ENCODE data around the gene ARHGEF25.
"Not testable (repeated sequence)": the region's sequence is repeated elsewhere in the genome, so short reads cannot be mapped to it uniquely, and the experiment has no call there.

ARHGEF25 gene

DNA sequence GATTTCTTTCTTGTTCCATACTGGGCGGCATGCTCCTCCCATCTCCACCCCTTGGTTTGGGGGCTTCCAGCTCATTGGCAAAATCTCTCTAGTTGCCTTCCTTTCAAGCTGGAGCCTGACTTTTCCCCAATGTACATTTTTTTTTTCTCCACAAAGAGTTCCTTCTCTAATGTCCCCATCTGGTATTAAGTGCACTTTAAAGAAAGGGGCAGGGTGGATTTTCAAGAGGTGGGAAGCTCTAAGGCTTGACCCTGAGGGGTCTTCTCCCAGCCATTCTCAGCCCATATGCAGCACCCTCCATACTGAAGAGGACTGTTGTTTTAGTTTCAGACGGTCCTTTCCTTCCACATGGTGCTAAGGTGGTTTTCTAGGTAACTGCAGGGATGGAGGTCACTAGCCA, 26.1 kb upstream of the ARHGEF25 start:
- peaks cover 6% of the 10 kb centered on the region for H3K27me3 ChIP-seq (ENCODE audit: control insufficient read depth, insufficient read depth, low read length, poor library complexity, severe bottlenecking)
- no peak overlapping the region for H3K4me3 ChIP-seq (ENCODE audit: insufficient read depth, low read depth, low read length)
- no peaks in the 10 kb centered on the region for H3K4me1 ChIP-seq (ENCODE audit: control insufficient read depth, insufficient read depth, low read length)
- H3K27ac ChIP-seq (ENCODE audit: insufficient read depth, low read depth, low read length, poor library complexity, severe bottlenecking): no peak overlapping the region
- 83 to 94% methylated on average over 2 of the region's 2 CpGs for WGBS, 2 experiments
- H3K9me3 ChIP-seq (ENCODE audit: control insufficient read depth, low read length): no peaks in the 10 kb centered on the region
- peaks cover 4% of the 10 kb centered on the region for H3K36me3 ChIP-seq (ENCODE audit: control insufficient read depth, insufficient read depth, low read length)

DNA sequence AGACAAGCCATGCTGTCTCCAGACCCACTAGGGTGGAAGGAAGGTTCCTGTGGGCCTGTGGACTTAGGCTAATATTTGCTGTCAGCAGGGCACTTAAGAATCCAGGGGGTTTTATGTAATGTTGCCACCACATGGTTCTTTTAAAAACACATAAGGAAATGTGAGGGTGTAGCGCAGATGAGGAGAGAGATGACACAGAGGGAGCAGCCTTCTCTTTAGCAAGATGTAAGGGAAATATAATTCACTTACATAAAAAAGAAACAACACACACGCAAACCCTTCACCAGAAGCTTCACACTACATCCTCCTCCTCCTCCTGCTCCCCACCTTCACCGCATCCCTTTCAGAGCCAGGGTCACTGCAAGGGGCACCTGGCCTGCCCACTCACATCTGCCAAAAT, 25.1 kb upstream of the ARHGEF25 start:
- H3K4me1 ChIP-seq (ENCODE audit: control insufficient read depth, insufficient read depth, low read length): no peaks in the 10 kb centered on the region
- no peaks in the 10 kb centered on the region for H3K9me3 ChIP-seq (ENCODE audit: control insufficient read depth, low read length)
- WGBS, 2 experiments: 94 to 98% methylated on average over 3 of the region's 3 CpGs
- H3K4me3 ChIP-seq (ENCODE audit: insufficient read depth, low read depth, low read length): no peak overlapping the region
- peaks cover 6% of the 10 kb centered on the region for H3K27me3 ChIP-seq (ENCODE audit: control insufficient read depth, insufficient read depth, low read length, poor library complexity, severe bottlenecking)
- no peaks in the 10 kb centered on the region for H3K36me3 ChIP-seq (ENCODE audit: control insufficient read depth, insufficient read depth, low read length)
- no peak overlapping the region for H3K27ac ChIP-seq (ENCODE audit: insufficient read depth, low read depth, low read length, poor library complexity, severe bottlenecking)

DNA sequence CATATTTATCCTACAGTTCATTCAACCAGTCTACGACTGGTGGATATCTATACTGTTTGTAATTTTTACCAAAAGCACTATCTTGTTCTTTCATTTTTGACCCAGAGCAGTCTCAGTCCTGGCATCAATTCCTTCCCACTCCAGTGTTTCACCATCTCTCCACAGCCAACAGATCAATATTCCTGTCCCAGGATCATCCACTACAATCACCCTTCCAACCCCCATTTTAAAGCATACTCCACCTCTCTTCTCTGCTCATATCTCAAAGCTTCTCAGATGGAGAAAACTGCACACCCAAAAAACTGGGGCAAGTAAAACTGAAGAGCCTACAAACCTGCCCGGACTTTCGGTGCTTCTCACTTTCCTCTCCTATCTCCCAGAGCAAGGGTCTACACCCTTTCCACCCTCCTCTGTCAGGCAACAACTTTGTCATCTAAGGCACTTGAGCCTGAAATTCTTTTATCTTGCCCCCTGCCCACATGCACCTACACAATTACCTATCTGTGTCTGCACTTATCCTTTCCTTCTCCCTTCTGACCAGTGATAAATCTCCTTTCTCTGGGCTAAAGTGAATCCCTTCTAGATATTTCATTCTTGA, 24.3 kb upstream of the ARHGEF25 start:
- Histone ChIP-seq H3K27ac (ENCODE audit: insufficient read depth, low read depth, low read length, poor library complexity, severe bottlenecking) (no peak overlapping the region), H3K36me3 (ENCODE audit: control insufficient read depth, insufficient read depth, low read length) (no peaks in the 10 kb centered on the region), H3K4me1 (ENCODE audit: control insufficient read depth, insufficient read depth, low read length) (no peaks in the 10 kb centered on the region), H3K9me3 (ENCODE audit: control insufficient read depth, low read length) (no peaks in the 10 kb centered on the region), H3K4me3 (ENCODE audit: insufficient read depth, low read depth, low read length) (no peak overlapping the region), H3K27me3 (ENCODE audit: control insufficient read depth, insufficient read depth, low read length, poor library complexity, severe bottlenecking) (peaks cover 6% of the 10 kb centered on the region)
- 93 to 94% methylated on average over 3 of the region's 3 CpGs for WGBS, 2 experiments

DNA sequence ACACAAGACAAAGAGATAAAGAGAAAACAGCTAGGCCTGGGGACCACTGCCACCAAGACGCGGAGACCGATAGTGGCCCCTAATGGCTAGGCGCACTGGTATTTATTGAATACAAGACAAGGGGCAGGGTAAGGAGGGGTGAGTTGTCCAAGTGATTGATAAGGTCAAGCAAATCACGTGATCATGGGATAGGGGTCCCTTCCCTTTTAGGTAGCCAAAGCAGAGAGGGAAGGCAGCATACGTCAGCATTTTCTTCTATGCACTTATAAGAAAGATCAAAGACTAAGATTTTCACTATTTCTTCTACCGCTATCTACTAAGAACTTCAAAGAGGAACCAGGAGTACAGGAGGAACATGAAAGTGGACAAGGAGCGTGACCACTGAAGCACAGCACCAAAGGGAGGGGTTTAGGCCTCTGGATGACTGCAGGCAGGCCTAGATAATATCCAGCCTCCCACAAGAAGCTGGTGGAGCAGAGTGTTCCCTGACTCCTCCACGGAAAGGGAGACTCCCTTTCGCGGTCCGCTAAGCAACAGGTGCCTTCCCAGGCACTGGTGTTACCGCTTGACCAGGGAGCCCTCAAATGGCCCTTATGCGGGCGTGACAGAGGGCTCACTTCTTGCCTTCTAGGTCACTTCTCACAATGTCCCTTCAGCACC, 22.2 kb upstream of the ARHGEF25 start:
- not testable (repeated sequence) for H3K9me3 ChIP-seq (ENCODE audit: control insufficient read depth, low read length); H3K4me1 ChIP-seq (ENCODE audit: control insufficient read depth, insufficient read depth, low read length); H3K27me3 ChIP-seq (ENCODE audit: control insufficient read depth, insufficient read depth, low read length, poor library complexity, severe bottlenecking); H3K27ac ChIP-seq (ENCODE audit: insufficient read depth, low read depth, low read length, poor library complexity, severe bottlenecking); H3K4me3 ChIP-seq (ENCODE audit: insufficient read depth, low read depth, low read length); H3K36me3 ChIP-seq (ENCODE audit: control insufficient read depth, insufficient read depth, low read length)
- WGBS, 2 experiments: 95 to 96% methylated on average over 15 of the region's 15 CpGs

DNA sequence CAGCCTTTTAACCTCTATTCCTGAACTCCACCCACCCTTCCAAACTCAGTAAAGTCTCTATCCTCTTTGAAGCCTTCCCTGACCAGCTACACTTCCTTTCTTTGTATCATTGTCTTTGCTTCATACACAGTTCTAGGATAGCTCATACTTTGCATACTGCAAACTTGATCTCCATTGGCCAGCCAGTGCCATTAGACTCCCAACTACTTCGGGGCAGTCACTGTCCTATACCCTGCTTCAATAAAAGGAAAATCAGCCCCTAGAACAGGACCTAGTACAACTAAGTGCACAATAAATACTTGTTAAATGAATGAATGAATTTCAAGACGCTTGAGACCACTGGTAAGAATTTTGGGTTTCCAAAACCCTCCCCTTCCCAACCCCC, 20.8 kb upstream of the ARHGEF25 start:
- H3K4me1 ChIP-seq (ENCODE audit: control insufficient read depth, insufficient read depth, low read length): no peaks in the 10 kb centered on the region
- 23 to 42% methylated on average over 2 of the region's 2 CpGs for WGBS, 2 experiments
- H3K9me3 ChIP-seq (ENCODE audit: control insufficient read depth, low read length): no peaks in the 10 kb centered on the region
- no peaks in the 10 kb centered on the region for H3K36me3 ChIP-seq (ENCODE audit: control insufficient read depth, insufficient read depth, low read length)
- peaks cover 6% of the 10 kb centered on the region for H3K27me3 ChIP-seq (ENCODE audit: control insufficient read depth, insufficient read depth, low read length, poor library complexity, severe bottlenecking)
- peak overlapping the region; percentile 89 for H3K4me3 ChIP-seq (ENCODE audit: insufficient read depth, low read depth, low read length)
- no peak overlapping the region for H3K27ac ChIP-seq (ENCODE audit: insufficient read depth, low read depth, low read length, poor library complexity, severe bottlenecking)

DNA sequence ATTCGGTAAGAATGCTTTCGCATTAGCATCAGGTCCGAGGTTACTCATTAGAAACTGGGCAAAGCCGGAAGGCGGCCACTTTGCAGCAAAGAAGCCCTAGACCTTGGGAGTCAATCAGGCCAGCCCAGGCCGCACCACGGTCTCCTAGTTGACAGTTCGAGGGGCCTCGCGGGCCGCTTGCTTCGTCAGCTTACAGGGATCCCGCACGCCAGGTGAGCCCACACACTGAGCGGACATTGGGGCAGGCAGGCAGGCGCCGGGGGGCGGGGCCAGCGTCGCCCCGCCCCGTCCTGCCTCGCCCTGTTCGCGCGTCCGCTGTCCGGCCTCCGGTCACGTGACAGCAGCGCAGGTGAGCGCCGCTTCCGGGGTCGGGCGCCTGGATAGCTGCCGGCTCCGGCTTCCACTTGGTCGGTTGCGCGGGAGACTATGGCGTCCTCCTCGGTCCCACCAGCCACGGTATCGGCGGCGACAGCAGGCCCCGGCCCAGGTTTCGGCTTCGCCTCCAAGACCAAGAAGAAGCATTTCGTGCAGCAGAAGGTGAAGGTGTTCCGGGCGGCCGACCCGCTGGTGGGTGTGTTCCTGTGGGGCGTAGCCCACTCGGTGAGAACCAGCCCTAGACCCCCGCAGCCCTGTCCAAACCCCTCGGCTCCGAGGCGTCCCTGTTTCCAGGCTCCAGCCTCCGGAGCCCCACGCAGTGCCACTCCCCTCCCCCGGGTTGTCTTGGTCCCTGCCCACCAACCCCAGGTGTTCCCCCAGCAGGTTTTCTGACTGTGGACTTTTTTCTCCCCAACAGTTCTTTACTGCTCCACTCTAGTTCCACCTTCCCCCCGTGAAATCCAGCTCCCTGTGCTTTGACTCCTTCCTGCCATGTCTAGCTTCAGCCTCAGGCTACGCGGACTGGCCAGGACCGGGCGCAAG, 20.1 kb upstream of the ARHGEF25 start, which contains the start of gene PIP4K2C:
TSS of gene PIP4K2C (plus strand) at position 329 of the 918 bp plus-strand sequence. CDS start at position 427, 98 bp downstream.
- peak within 1 kb of the TSS; percentile 89 for H3K4me3 ChIP-seq (ENCODE audit: insufficient read depth, low read depth, low read length)
- H3K9me3 ChIP-seq (ENCODE audit: control insufficient read depth, low read length): no peaks in the 10 kb centered on the region
- H3K36me3 ChIP-seq (ENCODE audit: control insufficient read depth, insufficient read depth, low read length): peaks cover 3% of the 10 kb centered on the region
- no peaks in the 10 kb centered on the region for H3K4me1 ChIP-seq (ENCODE audit: control insufficient read depth, insufficient read depth, low read length)
- no peak within 1 kb of the TSS for H3K27ac ChIP-seq (ENCODE audit: insufficient read depth, low read depth, low read length, poor library complexity, severe bottlenecking)
- H3K27me3 ChIP-seq (ENCODE audit: control insufficient read depth, insufficient read depth, low read length, poor library complexity, severe bottlenecking): peaks cover 6% of the 10 kb centered on the region
- WGBS, 2 experiments: 1% methylated on average over 69 of the region's 69 CpGs

DNA sequence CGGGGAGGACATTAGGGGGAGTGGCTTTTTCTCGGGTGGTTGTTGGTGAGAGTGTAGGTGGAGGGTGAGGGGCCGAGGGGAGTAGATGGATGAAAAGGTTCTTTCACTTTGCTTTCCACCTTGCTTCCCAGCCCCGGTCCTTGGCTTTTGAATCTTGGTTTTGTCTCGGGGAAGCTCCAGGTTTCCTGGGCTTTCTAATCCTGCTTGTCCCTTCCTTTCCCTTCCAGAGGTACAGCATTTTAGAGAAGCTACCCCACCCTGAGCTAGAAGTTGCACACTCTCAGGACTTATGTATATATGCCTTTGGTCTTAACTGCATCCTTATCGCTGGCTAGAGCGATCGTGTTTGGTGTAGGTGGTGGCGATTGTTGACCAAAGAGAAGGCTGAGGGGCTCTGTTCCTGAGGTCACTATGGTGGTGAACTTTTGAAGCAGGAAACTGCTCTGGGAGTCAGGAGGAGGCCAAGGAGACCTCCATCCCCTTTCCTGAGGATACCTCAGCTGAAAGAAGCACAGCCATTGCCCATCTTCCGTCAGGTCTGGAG, 19.4 kb upstream of the ARHGEF25 start:
- Histone ChIP-seq H3K36me3 (ENCODE audit: control insufficient read depth, insufficient read depth, low read length) (peaks cover 3% of the 10 kb centered on the region), H3K4me3 (ENCODE audit: insufficient read depth, low read depth, low read length) (peak overlapping the region; percentile 89), H3K9me3 (ENCODE audit: control insufficient read depth, low read length) (no peaks in the 10 kb centered on the region), H3K27ac (ENCODE audit: insufficient read depth, low read depth, low read length, poor library complexity, severe bottlenecking) (no peak overlapping the region), H3K27me3 (ENCODE audit: control insufficient read depth, insufficient read depth, low read length, poor library complexity, severe bottlenecking) (peaks cover 6% of the 10 kb centered on the region), H3K4me1 (ENCODE audit: control insufficient read depth, insufficient read depth, low read length) (no peaks in the 10 kb centered on the region)
- 38 to 42% methylated on average over 10 of the region's 10 CpGs for WGBS, 2 experiments

DNA sequence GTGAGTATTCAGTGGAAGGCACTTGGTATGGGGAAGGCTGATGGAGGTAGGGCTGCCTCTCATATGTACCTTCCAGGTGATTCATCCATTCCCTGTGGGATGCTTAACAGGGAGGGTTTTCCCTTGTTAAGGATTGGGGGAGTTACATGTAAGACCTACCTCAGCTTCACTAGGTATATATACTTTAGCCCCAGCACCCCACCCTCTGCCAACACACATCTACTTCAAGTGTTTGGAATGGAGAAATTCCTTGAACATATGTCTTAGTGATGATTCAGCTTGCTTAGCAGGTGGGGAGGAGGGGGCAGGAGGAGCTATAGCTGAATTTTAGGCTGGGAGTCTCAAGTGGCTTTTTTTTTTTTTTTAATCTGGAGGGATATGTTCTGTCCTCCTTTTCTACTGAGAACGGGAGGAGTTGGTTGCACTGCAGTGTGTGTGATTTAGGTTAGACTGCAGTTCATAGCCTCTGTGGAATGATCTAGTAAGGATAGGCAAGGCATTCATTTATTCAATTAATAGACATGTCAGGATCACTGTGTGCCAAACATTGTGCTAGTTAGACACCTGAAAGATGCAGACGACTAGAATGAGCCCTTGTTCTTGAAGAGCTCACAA, 18.6 kb upstream of the ARHGEF25 start:
- Histone ChIP-seq H3K9me3 (ENCODE audit: control insufficient read depth, low read length) (no peaks in the 10 kb centered on the region), H3K4me3 (ENCODE audit: insufficient read depth, low read depth, low read length) (no peak overlapping the region), H3K36me3 (ENCODE audit: control insufficient read depth, insufficient read depth, low read length) (peaks cover 3% of the 10 kb centered on the region), H3K4me1 (ENCODE audit: control insufficient read depth, insufficient read depth, low read length) (no peaks in the 10 kb centered on the region), H3K27ac (ENCODE audit: insufficient read depth, low read depth, low read length, poor library complexity, severe bottlenecking) (no peak overlapping the region), H3K27me3 (ENCODE audit: control insufficient read depth, insufficient read depth, low read length, poor library complexity, severe bottlenecking) (peaks cover 6% of the 10 kb centered on the region)
- WGBS, 2 experiments: 82 to 83% methylated on average over 2 of the region's 2 CpGs

DNA sequence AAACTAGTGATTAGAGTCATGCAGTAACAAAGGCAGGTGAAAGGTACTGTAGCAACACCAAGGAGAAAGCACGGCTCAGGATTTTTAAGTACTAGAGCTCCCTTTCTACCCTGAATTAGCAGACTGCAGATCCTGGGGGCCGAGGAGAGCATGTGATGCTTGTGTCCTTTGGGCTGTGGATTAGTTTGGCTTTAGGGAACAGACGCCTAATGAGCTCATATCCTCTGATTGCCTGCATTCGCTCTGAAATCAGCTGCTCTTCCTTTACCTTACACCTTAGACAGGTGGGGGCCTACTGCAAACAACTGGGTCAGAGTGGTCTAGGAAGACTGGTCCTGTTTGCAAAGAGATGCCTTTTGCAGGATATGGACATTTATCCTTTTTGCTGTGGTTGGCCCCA, 18.0 kb upstream of the ARHGEF25 start:
- Histone ChIP-seq H3K27me3 (ENCODE audit: control insufficient read depth, insufficient read depth, low read length, poor library complexity, severe bottlenecking) (peaks cover 2% of the 10 kb centered on the region), H3K36me3 (ENCODE audit: control insufficient read depth, insufficient read depth, low read length) (peaks cover 3% of the 10 kb centered on the region), H3K9me3 (ENCODE audit: control insufficient read depth, low read length) (no peaks in the 10 kb centered on the region), H3K4me1 (ENCODE audit: control insufficient read depth, insufficient read depth, low read length) (no peaks in the 10 kb centered on the region), H3K27ac (ENCODE audit: insufficient read depth, low read depth, low read length, poor library complexity, severe bottlenecking) (no peak overlapping the region), H3K4me3 (ENCODE audit: insufficient read depth, low read depth, low read length) (no peak overlapping the region)
- 82 to 87% methylated on average over 4 of the region's 4 CpGs for WGBS, 2 experiments
